GM12878 (cell line): ENCODE results near the gene SYNCRIP. TPM values are rescaled to one million over a fixed set of nuclear protein-coding genes. Genes with fewer than 3 reads are reported as not detected.

Experiments used
- ATF2 ChIP-seq: IDR thresholded peaks from 2 replicates; pipeline ENCODE4 v1.6.1; 2012; ENCODE audit warnings: low read length, inconsistent platforms
- CEBPB ChIP-seq, 2 experiments: fragments of 150-350 bp in 1 of 2; IDR thresholded peaks; 2 replicates each; pipeline ENCODE4 v1.6.1; 2012 to 2014; ENCODE audit warnings: low read depth in 2 of 2, low read length in 2 of 2, borderline replicate concordance in 1 of 2, inconsistent platforms in 1 of 2
- CEBPZ ChIP-seq: fragments of 150-350 bp; IDR thresholded peaks from 2 replicates; pipeline ENCODE4 v1.6.1; 2016; ENCODE audit warnings: low read depth, low read length
- CTCF ChIP-seq, 3 experiments: IDR thresholded peaks in 2 of 3; conservative IDR thresholded peaks in 1 of 3; 2 replicates each; pipeline ENCODE4 v1.5.1; 2011; ENCODE audit warnings: low read depth in 3 of 3, low read length in 3 of 3, mild to moderate bottlenecking in 3 of 3, control low read depth in 2 of 3, moderate library complexity in 2 of 3, inconsistent platforms in 1 of 3, mixed read lengths in 1 of 3; ENCODE audit not compliant: control insufficient read depth in 2 of 3, insufficient read depth in 1 of 3; ENCODE audit errors: extremely low read depth in 1 of 3
- EGR1 ChIP-seq, 2 experiments: IDR thresholded peaks; 1 replicate in 1 of 2; 2 replicates in 1 of 2; pipeline ENCODE4 v1.6.1; 2011 to 2012; ENCODE audit warnings: low read depth in 2 of 2, low read length in 2 of 2, borderline replicate concordance in 1 of 2, mild to moderate bottlenecking in 1 of 2, moderate library complexity in 1 of 2
- HCFC1 ChIP-seq: fragments of 150-350 bp; IDR thresholded peaks from 2 replicates; pipeline ENCODE4 v1.6.1; 2014; ENCODE audit warnings: low read length
- IKZF1 ChIP-seq: fragments of 450-650 bp; conservative IDR thresholded peaks from 2 replicates; pipeline ENCODE4 v1.6.1; 2017; ENCODE audit warnings: antibody characterized with exemption, mild to moderate bottlenecking
- IKZF2 ChIP-seq, 2 experiments: fragments of 450-650 bp; IDR thresholded peaks; 2 replicates each; pipeline ENCODE4 v1.6.1; 2017; ENCODE audit warnings: mild to moderate bottlenecking in 2 of 2, moderate library complexity in 2 of 2
- KLF5 ChIP-seq: fragments of 450-650 bp; IDR thresholded peaks from 2 replicates; pipeline ENCODE4 v1.6.1; 2014; ENCODE audit warnings: mild to moderate bottlenecking; ENCODE audit not compliant: partially characterized antibody
- PAX5 ChIP-seq: IDR thresholded peaks from 2 replicates; pipeline ENCODE4 v1.6.1; 2011; ENCODE audit warnings: low read depth, low read length, borderline replicate concordance
- PAX8 ChIP-seq: fragments of 450-650 bp; IDR thresholded peaks from 2 replicates; pipeline ENCODE4 v1.6.1; 2017; ENCODE audit warnings: mild to moderate bottlenecking, moderate library complexity
- RELB ChIP-seq: fragments of 450-650 bp; IDR thresholded peaks from 2 replicates; pipeline ENCODE4 v1.6.1; 2017; ENCODE audit warnings: low read depth, mild to moderate bottlenecking, moderate library complexity
- SUZ12 ChIP-seq: fragments of 200-600 bp; sonication (generic); IDR thresholded peaks from one replicate; pipeline ENCODE4 v1.6.1; 2018; ENCODE audit warnings: antibody characterized with exemption, mild to moderate bottlenecking; ENCODE audit not compliant: unreplicated experiment
- TAF1 ChIP-seq: IDR thresholded peaks from 2 replicates; pipeline ENCODE4 v1.6.1; 2011; ENCODE audit warnings: mild to moderate bottlenecking, low read depth, low read length, borderline replicate concordance
- ZNF592 ChIP-seq: fragments of 450-650 bp; IDR thresholded peaks from 2 replicates; pipeline ENCODE4 v1.6.1; 2017; ENCODE audit warnings: mild to moderate bottlenecking, moderate library complexity
- polyA plus RNA-seq, 11 experiments: library from polyadenylated mRNA; depleted of rRNA in 4 of 11; unstranded in 6 of 11; stranded (reverse) in 5 of 11; fragments of >200 nt; fragmentation: Nextera tagmentation in 4 of 11; fragmentation: Illumina TruSeq in 1 of 11; extraction: Ambion mirVana in 4 of 11; extraction: Trizol in 1 of 11; gene quantifications; 1 replicate in 1 of 11; 2 replicates in 10 of 11; pipeline versions ENCODE4 v1.2.1 to v1.2.3, GENCODE V29; 2011 to 2016; ENCODE audit warnings: inconsistent platforms in 2 of 11, missing spikeins in 2 of 11, low read depth in 1 of 11
- total RNA-seq, 4 experiments: library from RNA; depleted of rRNA in 3 of 4; stranded (reverse); fragments of >200 nt in 3 of 4; fragmentation: Illumina TruSeq in 1 of 4; extraction: Trizol in 1 of 4; gene quantifications; 2 replicates each; pipeline versions ENCODE4 v1.2.1 to v1.2.3, GENCODE V29; 2013 to 2021

SYNCRIP gene
- total and polyA plus RNA-seq, 10 of the 15 experiments (the other 5 are each of a cell fraction or from before 2014, with no cell fraction given) = 28.4 to 255 (median 131) TPM

- no peak for TF ChIP-seq RELB
- TF ChIP-seq IKZF1 = peak; percentile 66
- TF ChIP-seq SUZ12 = no peak
- no peak for TF ChIP-seq ATF2
- TF ChIP-seq PAX8 = no peak
- TF ChIP-seq PAX5 = no peak
- TF ChIP-seq KLF5 = no peak
- no peak for TF ChIP-seq ZNF592
- no peak for TF ChIP-seq CTCF (IDR thresholded peaks at IDR 0.05 in 2 of 3, conservative IDR thresholded peaks at IDR 0.05 in 1 of 3; ENCODE audit: control insufficient read depth in 2 of 3, extremely low read depth in 1 of 3, insufficient read depth in 1 of 3, low read depth in 3 of 3, low read length in 3 of 3)
- no peak for TF ChIP-seq CEBPB (IDR thresholded peaks at IDR 0.05; ENCODE audit: borderline replicate concordance in 1 of 2, low read depth in 2 of 2, low read length in 2 of 2)
- no peak for TF ChIP-seq CEBPZ
- TF ChIP-seq TAF1 = 0 out of 2 replicates have a peak, but pooled peaks have one; percentile 21
- TF ChIP-seq EGR1 (IDR thresholded peaks at IDR 0.05; ENCODE audit: borderline replicate concordance in 1 of 2, low read depth in 2 of 2, low read length in 2 of 2) = 0 out of 3 replicates have a peak, but pooled peaks of 1 of the 2 experiments have one; percentile 5
- TF ChIP-seq IKZF2 (IDR thresholded peaks at IDR 0.05) = no peak
- no peak for TF ChIP-seq HCFC1
These were observed 551 bp downstream of the SYNCRIP start (continued) for GRCh38 chr6:85641897-85642773.
